HG03139 (cell line): ENCODE measurements around the gene FHAD1.
"Not testable (repeated sequence)": the region's sequence is repeated elsewhere in the genome, so short reads cannot be mapped to it uniquely, and the experiment has no call there.

Source experiments
- ATAC-seq: cut with Tn5 transposase; IDR thresholded peaks from one replicate; pipeline ENCODE4 v1.9.1; 2021; ENCODE audit not compliant: unreplicated experiment

Gene FHAD1

GRCh38 chr1:15275921-15276683 is 29.1 kb downstream of the FHAD1 start:
- ATAC-seq = no peak

- ATAC-seq = no peak
These were observed 29.8 kb downstream of the FHAD1 start for GRCh38 chr1:15276691-15277446.

GRCh38 chr1:15277447-15277838 is 30.4 kb downstream of the FHAD1 start:
- ATAC-seq = no peak

- ATAC-seq = no peak
These were observed 30.9 kb downstream of the FHAD1 start for GRCh38 chr1:15277933-15278332.

- no peak for ATAC-seq
These were observed 32.7 kb downstream of the FHAD1 start for GRCh38 chr1:15279576-15280230.

GRCh38 chr1:15280416-15280815 is 33.4 kb downstream of the FHAD1 start:
- no peak for ATAC-seq

- ATAC-seq = no peak
These were observed 35.0 kb downstream of the FHAD1 start for GRCh38 chr1:15282038-15282437.

GRCh38 chr1:15282810-15283474 is 35.9 kb downstream of the FHAD1 start:
- no peak for ATAC-seq

GRCh38 chr1:15283526-15283925 is 36.5 kb downstream of the FHAD1 start:
- no peak for ATAC-seq

- ATAC-seq = no peak
These were observed 39.4 kb downstream of the FHAD1 start for GRCh38 chr1:15286452-15286851.

- no peak for ATAC-seq
These were observed 40.3 kb downstream of the FHAD1 start for GRCh38 chr1:15287035-15287979.

- ATAC-seq = no peak
These were observed 41.3 kb downstream of the FHAD1 start for GRCh38 chr1:15288173-15288926.

- no peak for ATAC-seq
These were observed 42.2 kb downstream of the FHAD1 start for GRCh38 chr1:15289251-15289651.

GRCh38 chr1:15290382-15290781 is 43.4 kb downstream of the FHAD1 start:
- ATAC-seq = no peak

GRCh38 chr1:15295696-15296095 is 48.7 kb downstream of the FHAD1 start:
- ATAC-seq = no peak

GRCh38 chr1:15296585-15297321 is 49.7 kb downstream of the FHAD1 start:
- no peak for ATAC-seq

- ATAC-seq = not testable (repeated sequence)
These were observed 51.0 kb downstream of the FHAD1 start for GRCh38 chr1:15297975-15298374.

- ATAC-seq = no peak
These were observed 52.2 kb downstream of the FHAD1 start for GRCh38 chr1:15299179-15299578.

GRCh38 chr1:15299806-15300205 is 52.8 kb downstream of the FHAD1 start:
- no peak for ATAC-seq
